ENCODE results near the gene GBF1. TPM values are rescaled to one million over a fixed set of nuclear protein-coding genes. Genes with fewer than 3 reads are reported as not detected.

Gene GBF1
- total and polyA plus RNA-seq, 10 of the 15 experiments (the other 5 are each of a cell fraction or from before 2014, with no cell fraction given), result 0.82 to 42.0 (median 21.8) TPM

DNA sequence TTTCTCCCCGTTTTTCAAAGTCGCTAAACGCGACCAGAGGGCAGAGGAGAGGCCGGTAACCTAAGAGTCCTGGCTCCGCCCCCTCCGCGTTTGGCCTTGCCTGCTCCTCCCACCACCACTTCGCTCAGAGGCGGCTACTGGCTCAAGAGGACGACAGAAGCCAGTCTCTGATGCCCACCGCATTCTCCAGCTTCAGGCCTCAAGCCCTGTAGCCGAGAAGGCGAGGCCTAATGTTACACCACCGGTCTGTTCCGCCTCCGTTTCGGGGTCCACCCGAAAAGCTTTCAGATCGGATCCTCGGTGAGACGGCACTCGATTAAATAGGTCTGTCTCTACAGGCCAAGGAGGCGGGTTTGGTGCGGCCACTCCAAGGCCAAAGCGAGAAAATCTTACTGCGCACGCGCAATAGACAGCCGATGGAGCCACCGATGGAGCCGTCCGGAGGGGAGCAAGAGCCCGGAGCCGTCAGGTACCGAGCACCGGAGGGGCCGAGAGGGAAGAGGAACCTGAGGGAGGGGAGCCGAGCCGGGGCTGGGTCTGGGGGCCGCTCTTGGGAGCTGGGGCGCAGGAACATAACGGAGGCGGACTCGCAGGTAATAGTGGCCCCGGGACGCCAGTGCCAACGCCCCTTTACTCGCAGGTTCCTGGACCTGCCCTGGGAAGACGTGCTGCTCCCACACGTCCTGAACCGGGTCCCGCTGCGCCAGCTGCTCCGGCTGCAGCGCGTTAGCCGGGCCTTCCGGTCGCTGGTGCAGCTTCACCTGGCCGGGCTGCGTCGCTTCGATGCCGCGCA, 175.6 kb downstream of the GBF1 start, which contains the start of gene FBXL15 (continued):
- TF ChIP-seq CUX1 (IDR thresholded peaks at IDR 0.05; ENCODE audit: insufficient replicate concordance, low read depth, low read length) (peak; percentile 94), SMAD1 (IDR thresholded peaks at IDR 0.05; ENCODE audit: low read depth, partially characterized antibody) (no peak), IRF5 (IDR thresholded peaks at IDR 0.05; ENCODE audit: borderline replicate concordance) (no peak), STAT1 (conservative IDR thresholded peaks at IDR 0.05) (peak; percentile 80; the same call in 1 of the 2 replicates), NFYB (IDR thresholded peaks at IDR 0.05; ENCODE audit: insufficient read depth, low read depth, low read length) (peak; percentile 49; the same call in 1 of the 2 replicates), CREB1 (IDR thresholded peaks at IDR 0.05; ENCODE audit: low read depth) (peak; percentile 73), KAT2A (conservative IDR thresholded peaks at IDR 0.05; ENCODE audit: control insufficient read depth, low read depth, low read length) (no peak), RELA (IDR thresholded peaks at IDR 0.05; ENCODE audit: borderline replicate concordance, partially characterized antibody) (peak; percentile 78), MAX (IDR thresholded peaks at IDR 0.05; ENCODE audit: low read depth, low read length) (no peak; the same call in none of the 2 replicates), RCOR1 (conservative IDR thresholded peaks at IDR 0.05; ENCODE audit: low read depth, low read length) (no peak), TCF12 (IDR thresholded peaks at IDR 0.05; ENCODE audit: low read depth, low read length) (0 out of 2 replicates have a peak, but pooled peaks have one; percentile 63), ZBED1 (IDR thresholded peaks at IDR 0.05; ENCODE audit: borderline replicate concordance) (no peak), BCLAF1 (IDR thresholded peaks at IDR 0.05) (no peak), EED (IDR thresholded peaks at IDR 0.05; ENCODE audit: low read depth) (no peak; the same call in 1 of the 2 replicates), E2F8 (IDR thresholded peaks at IDR 0.05; ENCODE audit: low read depth, partially characterized antibody) (no peak), RAD21 (IDR thresholded peaks at IDR 0.05; ENCODE audit: insufficient read depth, low read depth, low read length) (no peak)

All from GM12878 (cell line).